OCI-M2 (cell line): ENCODE results near the gene CNN3.

ENCODE experiments used
- DNase-seq: peaks from one replicate; lab custom pipeline; 2025; ENCODE audit not compliant: unreplicated experiment; lab: John Stamatoyannopoulos, UW

CNN3 gene

DNA sequence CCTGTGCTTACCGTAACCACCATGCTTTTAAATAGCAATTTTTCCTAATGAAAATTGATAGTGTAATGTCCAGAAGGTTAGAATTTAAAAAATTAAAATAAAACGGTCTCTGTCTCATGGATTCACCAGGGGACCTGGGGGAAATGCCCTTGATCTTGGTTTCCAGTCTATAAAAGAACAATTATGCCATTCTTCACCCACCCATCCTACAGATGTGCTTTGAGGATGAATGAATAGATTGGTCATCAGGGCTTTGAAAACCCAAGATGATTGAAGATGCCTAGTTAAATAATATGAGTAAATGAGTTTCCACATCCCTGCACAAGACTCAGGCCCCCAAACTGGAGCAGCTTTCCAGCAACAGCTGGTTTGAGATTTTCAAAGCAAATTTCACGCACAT lies 38.7 kb downstream of the CNN3 start:
- DNase-seq = no peak

DNA sequence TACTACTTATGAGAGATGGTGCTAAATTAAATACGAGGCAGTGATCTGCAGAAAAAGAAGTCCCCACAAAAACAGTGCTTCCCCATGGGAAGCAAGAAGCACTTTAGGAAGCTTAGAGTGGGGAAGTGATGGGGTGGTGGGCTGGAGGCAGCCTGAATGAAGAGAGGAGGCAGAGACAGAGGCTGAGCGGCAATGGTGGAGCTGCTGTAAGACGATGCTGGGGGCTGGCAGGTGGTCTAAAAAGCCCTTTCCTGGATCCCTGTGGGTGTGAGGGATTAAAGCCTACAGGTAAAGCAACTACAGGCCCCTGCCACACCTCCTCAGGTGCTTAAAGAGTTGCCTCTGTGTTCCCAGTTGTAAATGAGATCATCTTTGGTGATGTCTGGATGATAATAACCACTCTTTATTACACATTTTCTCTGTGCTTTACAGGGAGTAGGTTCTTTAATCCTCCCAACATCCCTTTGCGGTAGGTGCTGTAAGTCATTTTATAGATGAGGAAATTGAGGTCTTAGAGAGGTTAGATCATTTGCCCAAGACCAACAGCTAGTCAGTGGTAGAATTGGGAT lies 39.2 kb downstream of the CNN3 start:
- DNase-seq = no peak

DNA sequence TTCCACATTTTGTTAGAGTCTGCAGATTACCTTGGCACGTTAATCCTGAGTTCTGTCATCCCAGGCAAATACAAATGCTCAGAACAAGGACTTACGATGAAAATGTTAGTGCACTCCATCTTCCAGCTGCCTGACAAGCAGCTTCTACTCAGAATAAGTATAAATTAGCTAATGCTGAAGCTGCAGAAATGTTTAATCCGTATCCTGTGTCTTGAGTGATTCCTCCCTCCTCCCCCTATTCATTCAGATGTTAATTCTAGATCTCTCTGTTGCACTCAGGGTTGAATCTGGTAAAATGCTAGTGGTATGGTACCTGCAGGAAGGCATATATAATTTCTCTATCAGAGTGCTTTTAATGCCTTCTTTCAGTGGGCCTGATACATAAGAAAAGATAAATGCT lies 39.8 kb downstream of the CNN3 start:
- no peak for DNase-seq

DNA sequence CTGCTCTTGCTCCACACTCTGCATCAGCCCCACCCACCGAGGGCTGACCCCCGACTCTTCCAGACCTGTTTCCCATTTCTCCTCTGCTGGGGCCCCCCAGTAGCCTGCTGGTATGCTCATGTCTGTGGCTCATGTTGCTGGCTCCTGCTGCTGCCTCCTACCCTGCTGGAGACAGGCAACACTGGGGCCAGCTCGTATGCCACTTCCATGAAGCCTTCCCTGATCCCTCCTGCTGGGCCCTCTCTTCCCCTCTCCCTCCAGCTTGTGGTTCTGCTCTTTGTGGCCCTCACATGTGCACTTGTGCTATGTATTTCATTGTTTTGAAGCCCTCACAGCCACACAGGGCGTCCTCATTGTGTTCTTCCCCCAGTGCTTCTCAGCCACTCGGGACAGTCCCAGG lies 40.5 kb downstream of the CNN3 start:
- no peak for DNase-seq

DNA sequence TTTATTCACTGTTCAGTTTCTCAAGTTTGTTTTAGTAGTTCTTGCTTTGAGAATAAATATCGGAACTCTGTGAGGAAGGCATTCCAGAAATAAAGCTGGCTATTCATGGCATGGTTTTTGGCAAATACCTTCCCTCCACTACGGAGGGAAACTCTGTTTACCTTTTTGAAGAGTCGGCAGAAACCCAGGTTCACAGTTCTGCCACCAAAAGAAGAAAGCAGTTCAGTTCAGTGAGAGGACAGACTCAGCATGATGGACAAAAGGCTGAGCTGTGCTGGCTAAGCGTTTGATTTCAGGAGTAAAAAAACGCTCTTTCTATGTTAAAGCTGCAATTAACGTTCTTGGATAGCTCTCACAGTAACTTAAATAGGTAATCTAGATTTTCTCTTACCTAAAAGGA lies 42.4 kb downstream of the CNN3 start:
- DNase-seq = no peak

DNA sequence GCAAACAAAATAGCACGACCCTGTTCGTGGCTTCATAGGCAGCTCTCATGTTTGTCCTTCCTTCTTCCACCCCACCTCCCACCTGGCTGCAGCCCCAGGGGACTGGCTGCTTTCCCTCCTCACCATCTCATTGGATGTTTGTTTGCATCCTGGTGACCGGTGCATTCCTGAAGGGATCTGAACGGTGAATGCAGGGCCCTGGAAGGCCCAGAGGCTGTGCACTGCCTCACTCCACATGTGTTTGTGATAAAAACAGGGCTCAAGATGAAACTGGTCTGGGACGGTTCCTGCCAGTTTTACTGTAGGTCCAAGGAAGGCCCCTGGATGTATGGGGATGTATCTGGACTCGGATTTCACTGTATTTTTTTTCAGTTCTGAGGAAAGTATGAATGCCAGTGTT lies 42.8 kb downstream of the CNN3 start:
- DNase-seq = no peak

DNA sequence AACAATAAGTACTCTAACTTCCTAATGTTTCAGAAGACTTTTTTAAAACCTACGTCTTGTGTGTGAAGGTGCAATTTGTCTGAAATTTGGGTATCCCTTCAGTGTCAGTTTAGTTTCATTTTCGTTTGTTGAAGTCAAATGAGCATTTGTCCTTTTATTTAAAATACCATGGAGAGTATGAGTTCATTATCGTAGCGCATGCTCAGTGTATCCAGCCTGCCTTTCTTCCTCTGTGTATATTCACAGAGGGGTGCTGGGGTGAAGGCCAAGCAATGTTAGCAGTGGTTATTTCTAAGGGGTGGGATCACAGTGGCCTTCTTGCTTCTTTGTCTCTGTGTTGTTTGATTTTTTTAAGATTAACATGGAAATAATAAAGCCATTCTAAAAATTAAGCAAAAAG lies 43.2 kb downstream of the CNN3 start:
- DNase-seq = no peak

DNA sequence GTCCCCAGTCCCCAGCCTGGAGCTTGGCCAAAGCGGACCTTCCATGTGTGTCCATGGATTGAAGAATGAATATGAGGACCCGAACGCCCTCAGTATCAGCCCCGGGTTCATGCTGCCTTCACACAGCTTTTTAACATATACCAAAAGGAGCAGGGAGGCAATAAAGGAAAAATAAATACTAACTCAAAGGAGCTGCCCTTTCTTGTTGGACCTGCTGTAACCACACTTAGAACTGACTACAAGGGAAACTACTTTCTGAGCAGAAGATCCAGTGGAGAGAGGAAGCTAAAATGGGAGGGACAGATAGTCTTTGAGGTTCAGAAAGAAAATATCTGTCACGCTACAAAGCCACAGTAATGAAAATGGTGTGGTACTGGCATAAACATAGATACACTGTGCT lies 48.6 kb downstream of the CNN3 start:
- no peak for DNase-seq

DNA sequence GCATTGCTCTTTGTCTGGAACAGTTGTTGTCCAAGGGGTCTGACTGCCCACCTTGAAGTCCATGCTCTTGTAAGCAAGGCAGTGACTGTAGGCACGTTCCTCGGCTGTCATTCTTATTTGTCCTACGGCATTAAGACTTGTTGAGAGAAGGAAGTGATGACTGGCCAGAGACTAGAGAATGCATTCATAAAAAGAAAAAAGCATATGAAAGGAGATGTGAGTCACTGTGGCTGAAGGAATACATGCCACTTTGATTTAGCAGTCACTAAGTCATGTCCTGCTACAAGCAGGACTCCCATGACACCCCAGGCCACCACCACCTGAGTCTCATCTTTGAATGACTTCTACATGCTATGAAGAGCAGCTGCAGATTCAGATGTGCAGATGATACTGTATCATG lies 50.5 kb downstream of the CNN3 start:
- DNase-seq = no peak

DNA sequence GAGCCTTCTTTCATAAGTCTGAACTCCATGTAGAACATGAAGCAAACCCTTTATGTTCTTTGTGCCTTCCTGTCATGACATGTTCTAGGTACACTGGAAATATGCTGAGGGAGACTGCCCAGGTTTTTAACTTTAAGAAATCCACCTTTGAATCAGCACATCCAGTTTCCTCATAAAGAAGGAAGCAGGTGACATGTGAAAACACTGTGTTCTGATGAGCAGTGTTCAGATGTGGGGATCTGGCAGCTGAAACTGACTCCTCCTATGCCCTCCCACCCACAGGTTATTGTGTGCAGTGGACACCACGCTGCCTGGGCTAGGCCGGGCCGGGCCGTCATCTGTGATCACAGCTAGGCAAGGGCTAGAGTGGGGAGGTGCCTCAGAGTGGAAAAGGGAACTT lies 51.1 kb downstream of the CNN3 start:
- DNase-seq = no peak

DNA sequence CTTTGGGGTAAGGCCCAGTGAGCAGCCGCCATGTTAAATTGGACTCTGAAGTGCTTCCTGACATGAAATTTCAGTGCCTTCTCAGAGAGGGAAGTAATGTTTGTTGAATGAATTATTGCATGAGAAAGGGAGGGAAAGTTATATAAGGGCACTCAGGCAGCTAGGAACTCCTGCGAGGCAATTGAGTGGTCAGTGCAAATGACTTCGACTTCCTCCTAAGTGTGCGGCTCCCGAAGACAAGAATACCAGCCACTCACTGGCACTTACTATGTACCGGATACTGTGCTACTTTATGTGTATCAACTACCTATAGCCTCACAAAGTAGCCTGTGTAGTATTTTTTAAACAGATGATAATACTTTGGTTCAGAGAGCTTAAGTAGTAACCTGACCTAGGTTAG lies 52.5 kb downstream of the CNN3 start:
- no peak for DNase-seq

DNA sequence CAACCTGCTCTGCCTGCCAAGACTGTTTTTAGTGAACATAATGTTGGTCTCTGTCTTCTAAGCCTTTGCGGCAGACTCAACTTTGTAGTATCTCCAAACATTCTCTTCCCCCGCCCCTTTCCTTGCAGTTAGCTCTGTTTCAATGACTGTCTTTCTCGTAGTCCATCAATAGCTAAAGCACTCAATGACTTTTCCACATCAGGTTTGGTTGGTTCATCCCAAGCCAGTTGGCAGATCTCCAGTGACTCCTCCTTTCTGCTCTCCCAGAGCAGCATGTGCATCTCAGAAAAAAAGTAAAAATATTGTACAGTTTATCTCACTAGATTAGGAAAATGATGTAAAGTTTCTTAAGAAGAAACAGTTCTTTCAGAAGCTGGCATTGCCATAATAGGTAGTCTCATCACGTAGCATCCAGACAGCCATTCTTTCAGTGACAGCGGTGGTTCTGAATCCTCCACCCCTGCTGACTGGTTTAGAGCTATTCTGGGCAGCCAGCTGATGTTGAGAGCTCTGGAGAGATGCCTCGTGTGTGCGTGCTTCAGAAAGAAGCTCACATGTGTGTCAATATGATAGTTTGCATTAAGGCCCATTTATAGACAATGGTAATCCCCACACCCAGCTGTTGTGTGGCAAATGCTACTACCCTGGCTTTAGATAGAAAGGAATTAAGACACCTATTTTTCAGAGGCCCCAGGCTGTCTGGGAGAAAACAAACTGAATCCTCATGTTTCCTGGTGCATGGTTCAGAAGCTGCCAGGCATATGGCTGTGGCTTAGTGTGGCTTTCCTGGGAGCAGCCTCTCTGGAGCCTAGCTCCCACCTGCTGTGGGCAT lies 53.2 kb downstream of the CNN3 start:
- no peak for DNase-seq

DNA sequence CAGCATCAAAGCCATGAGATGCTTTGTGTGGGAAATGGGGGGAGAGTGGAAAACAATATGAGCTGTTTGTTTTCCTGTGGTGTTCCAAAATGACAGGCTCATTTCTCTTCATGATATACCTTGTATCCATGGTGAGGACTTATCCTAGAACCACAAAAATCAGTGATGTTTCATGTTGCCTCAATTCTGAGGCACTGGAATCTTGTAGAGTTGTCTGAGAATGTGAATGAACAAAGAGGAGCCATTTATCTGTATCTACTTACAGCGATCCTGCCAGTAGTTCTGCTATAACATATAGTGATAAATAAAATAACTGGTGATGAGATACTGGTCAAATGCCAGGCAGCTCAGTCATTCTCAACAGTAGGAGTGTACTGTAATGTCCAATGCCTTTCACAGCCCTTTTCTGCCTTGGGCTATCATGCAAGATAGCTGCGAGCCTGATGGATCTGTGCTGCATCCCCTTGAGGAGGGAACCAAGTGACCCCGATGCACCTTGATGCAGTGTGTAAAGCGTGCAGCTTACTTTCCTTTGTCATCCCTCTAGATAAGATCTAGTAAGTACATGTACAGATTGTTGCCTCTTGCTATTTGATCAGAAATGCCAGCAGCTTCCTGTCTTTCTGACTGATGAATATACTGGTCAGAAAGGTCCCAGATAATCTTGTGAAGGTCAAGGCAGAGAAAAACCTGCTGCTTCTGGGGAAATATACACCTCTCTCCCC lies 54.0 kb downstream of the CNN3 start:
- DNase-seq = no peak

DNA sequence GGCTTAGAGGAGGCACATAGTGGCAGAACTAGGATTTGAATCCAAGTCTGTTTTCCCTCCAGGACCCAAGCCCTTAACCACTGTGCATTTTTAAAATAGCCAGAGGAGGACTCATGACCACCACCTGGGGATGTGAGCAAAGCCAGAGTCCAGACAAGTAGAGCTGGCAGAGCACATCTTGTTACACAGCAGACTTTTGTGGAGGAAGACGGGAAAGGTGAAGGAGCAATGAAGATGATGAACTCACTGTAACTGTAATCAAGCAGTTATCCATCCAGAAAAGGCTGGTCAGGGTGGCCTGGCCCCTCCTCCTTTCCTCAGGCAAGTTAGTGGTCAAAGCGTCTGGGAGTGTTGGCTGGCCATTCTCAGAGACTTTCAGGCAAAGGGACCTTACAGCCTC lies 55.9 kb downstream of the CNN3 start:
- no peak for DNase-seq

DNA sequence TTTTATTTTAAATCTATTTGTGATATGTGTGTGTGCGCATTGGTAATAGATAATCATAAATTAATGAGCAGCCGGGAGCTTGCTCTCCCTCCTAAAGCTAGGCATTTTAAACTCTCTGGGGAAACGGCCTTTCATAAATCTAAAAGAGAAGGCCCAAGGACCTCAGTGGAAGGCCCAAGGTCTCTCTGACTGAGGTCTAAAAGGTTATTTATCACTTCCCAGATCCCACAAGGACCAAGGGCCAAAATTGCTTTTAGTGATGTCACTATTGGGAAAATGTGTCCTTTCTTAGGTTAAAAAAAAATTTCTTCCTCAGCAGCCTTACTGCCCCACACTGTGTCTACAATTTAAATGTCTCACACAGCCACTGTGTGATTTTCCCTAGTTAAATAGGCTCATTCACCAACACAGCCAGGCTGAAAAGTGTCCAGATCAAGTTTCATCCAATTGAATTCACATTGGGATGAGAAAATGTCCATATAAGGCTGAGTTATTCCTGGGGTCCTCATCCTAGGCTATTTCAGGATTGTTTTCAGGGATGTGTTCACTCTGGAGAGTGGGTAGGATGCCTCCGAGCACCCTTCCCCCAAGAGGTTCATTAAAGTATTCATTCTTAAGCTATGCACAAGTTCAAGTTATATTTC lies 60.6 kb downstream of the CNN3 start:
- no peak for DNase-seq

DNA sequence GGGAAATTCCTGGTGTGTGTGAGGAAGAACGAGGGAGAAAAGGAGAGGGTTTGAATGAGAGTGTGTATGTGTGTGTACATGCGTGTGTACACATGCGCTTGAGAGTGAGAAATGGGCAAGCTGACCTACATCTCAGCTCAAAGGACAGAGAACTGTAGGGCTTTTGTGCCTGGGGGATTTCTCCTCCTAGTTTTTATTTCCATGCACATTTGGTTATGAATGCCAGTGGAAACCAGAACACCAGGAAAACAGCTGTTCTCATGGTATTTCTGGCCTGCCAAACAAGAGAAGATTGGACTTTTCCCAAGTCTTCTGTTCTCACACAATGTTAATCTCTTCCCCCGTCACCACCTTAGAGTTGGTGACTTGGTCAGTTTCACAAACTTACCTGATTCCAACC lies 61.5 kb downstream of the CNN3 start:
- no peak for DNase-seq

DNA sequence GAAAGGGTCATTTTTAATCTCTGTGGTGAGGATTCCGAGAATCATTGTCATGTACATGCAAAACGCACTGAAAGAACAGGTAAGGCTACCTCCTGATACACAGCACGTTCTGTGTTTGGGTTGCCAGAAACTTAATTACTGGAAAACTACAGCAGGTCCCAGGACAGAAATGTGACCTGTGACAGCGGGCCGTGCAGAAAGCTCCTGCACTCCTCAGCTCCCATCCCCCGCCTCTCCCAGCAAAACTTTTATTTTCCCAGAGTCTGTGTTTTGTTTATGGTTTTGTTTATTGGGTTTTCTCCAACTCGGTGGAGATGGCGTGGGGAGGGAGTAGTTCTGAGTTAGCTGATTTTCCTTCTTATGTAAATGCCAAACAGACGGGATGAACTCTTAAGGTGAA lies 62.1 kb downstream of the CNN3 start:
- no peak for DNase-seq

DNA sequence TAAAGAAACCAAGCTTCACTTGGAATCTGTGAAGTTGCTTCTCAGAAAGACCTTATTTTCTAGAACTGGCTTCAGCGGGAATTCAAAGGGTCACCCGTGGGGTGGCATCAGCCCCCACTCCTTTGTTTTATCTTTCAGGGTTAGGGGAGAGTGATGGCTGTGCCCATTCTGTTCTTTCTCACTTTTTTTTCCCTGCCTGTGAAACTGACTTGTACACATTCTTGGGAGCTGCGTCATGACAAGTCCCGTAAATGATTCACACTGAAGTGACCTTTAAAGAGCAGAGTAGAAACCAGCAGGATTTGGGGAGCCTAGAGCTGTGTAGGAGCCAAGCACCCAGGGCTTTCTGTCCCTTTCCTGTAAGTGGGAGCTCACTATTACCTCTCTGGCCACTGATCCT lies 63.0 kb downstream of the CNN3 start:
- DNase-seq = no peak

DNA sequence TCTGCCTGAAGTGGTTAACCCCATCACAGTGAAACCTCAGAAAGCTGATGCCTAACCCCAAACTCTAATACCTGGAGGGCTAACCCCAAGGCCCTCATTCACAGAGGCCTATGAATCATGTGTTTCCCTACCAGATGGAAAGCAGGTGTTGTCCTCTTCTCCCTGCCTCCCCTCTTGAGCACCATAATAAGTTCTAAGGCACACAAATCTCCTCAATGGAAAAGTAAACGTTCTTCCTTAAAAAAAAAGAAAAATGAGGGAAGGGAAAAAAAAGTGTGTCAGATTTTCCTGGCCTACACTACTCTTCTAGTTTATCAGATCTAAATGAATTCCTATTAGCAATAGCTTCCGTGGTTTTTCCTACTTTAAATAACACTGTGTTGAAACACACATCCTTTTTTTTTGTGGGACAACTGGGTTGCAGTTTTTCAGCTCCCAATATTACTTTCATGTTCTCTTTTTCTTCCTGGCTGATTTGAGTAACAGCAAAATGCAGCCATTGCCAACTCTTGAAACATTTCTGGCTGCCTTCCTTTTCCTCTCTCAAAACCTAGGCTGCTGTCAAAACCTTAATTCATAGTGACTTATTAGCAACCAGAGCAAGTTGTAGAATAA lies 63.5 kb downstream of the CNN3 start:
- DNase-seq = no peak

DNA sequence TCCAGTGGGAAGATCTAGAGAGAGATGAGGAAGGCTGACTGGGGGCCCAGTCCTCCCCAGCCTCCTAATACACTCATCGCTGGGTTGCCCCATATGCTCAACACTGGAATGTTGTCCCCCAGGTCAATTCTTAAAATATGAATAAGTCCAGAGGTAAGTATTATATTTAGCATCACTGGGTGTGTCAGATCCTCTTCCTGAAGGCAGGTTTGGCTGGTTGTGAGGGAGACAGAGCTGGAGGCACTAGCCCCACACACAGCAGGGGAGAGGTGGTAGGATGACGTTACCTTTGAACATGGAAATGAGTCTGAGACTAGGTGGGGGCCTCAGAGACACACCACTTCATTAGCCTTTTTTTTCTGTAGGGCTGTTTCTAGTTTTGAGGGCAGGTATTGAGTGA lies 64.2 kb downstream of the CNN3 start:
- DNase-seq = no peak

DNA sequence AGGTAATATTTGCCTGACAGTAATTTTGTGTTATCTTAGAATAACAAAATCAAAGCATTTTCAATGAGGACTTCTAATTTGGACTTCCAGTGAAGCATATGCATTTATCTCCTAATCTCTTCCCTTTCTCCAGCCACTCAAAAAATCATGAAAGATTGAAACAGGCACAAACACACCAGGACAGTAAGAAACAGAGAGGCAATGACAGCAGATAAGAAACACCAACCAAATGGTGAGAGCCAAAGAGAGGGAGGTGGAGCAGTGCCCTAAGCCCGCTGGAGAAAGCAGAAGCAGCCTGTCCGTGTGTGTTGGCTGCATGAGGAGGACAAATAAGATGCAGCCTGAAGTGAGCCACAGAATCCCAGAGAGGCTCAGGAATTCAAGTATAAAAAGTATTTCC lies 67.7 kb downstream of the CNN3 start:
- DNase-seq = no peak

DNA sequence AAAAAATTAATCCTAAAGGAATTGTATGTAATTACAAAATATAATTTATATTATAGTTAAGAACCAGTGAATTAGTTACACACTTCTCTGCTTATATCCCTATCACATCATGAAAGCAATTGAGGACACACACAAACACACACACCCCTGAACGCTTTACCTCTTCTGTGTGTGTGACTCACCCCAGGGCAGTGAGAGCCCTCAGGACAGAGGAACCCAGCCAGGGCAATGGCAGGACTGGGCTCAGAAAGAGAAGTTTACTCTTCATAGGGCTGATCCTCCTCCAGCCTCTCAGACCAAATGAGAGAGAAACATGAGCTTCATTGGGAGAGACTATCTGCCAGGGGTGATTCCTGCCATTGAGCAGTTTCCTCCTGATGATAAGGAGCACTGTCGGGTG lies 68.6 kb downstream of the CNN3 start:
- no peak for DNase-seq
